Jurkat, Clone E6-1 (cell line): ENCODE results near the gene NFX1.
"Not testable (repeated sequence)": the region's sequence is repeated elsewhere in the genome, so short reads cannot be mapped to it uniquely, and the experiment has no call there.

ENCODE experiments used
- DNase-seq: peaks from one replicate; pipeline ENCODE4 v3.0.0-alpha.2; 2011; ENCODE audit warnings: low read depth, low spot score
- H3K4me3 ChIP-seq: 2 replicates; pipeline ENCODE4 v1.5.1; 2011; ENCODE audit warnings: mild to moderate bottlenecking, low read length, control low read depth, moderate library complexity

NFX1 gene

GRCh38 chr9:33401809-33402208 lies 111.5 kb downstream of the NFX1 start:
- not testable (repeated sequence) for DNase-seq, H3K4me3 ChIP-seq

- not testable (repeated sequence) for H3K4me3 ChIP-seq, DNase-seq
These were observed 112.1 kb downstream of the NFX1 start, which contains the start of gene AQP7 for GRCh38 chr9:33402371-33402770. AQP7 (minus strand) TSS chr9:33402568; CDS start chr9:33401262, 1,306 bp downstream.

- no peak for DNase-seq
- H3K4me3 ChIP-seq: no peak overlapping the region
These were observed 113.8 kb downstream of the NFX1 start for GRCh38 chr9:33403941-33404787.

- no peak overlapping the region for H3K4me3 ChIP-seq
- no peak for DNase-seq
These were observed 114.6 kb downstream of the NFX1 start for GRCh38 chr9:33404788-33405362.

- H3K4me3 ChIP-seq: no peak overlapping the region
- no peak for DNase-seq
These were observed 116.7 kb downstream of the NFX1 start for GRCh38 chr9:33407061-33407460.

- DNase-seq: no peak
- H3K4me3 ChIP-seq: no peak overlapping the region
These were observed 117.8 kb downstream of the NFX1 start for GRCh38 chr9:33408087-33408486.

GRCh38 chr9:33414268-33414667 lies 124.0 kb downstream of the NFX1 start:
- no peak for DNase-seq
- H3K4me3 ChIP-seq: no peak overlapping the region

- DNase-seq: no peak
- H3K4me3 ChIP-seq: no peak overlapping the region
These were observed 124.7 kb downstream of the NFX1 start for GRCh38 chr9:33414889-33415500.

- peak overlapping the region; percentile 24 for H3K4me3 ChIP-seq
- DNase-seq: peak; percentile 89
These were observed 125.3 kb downstream of the NFX1 start for GRCh38 chr9:33415501-33416038.

- no peak overlapping the region for H3K4me3 ChIP-seq
- no peak for DNase-seq
These were observed 126.7 kb downstream of the NFX1 start for GRCh38 chr9:33416996-33417395.

GRCh38 chr9:33418090-33418489 lies 127.8 kb downstream of the NFX1 start:
- no peak for DNase-seq
- no peak overlapping the region for H3K4me3 ChIP-seq

GRCh38 chr9:33419708-33420303 lies 129.5 kb downstream of the NFX1 start:
- H3K4me3 ChIP-seq: no peak overlapping the region
- DNase-seq: no peak
